Measurements from ENCODE around the gene IGF1.

Gene IGF1

GRCh38 chr12:102480406-102480805 lies at the start of gene IGF1:
Gene IGF1 (minus strand): TSS chr12:102480563. CDS start chr12:102480381, 182 bp downstream.
- no peak for DNase-seq (ENCODE audit: low read depth)

DNA sequence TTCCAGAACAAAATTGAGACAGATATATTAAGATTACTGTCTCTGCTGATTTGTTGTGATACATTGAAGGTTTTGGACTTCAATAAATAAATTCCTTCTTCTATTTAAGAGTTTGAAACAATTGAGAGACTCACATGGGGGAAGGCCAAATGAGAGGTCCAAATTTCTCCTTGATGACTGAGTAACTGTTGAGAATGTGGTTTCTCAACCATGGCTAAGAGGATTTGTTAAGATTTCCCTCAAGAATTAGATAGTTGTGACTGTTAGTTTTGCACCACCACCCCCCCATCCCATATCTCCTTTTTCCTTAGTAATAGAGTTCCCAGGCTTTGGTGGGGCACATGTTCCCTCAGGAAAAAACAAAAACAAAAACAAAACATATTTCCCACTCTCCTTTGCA lies 47.7 kb upstream of the IGF1 start:
- no peak for DNase-seq (ENCODE audit: low read depth)

DNA sequence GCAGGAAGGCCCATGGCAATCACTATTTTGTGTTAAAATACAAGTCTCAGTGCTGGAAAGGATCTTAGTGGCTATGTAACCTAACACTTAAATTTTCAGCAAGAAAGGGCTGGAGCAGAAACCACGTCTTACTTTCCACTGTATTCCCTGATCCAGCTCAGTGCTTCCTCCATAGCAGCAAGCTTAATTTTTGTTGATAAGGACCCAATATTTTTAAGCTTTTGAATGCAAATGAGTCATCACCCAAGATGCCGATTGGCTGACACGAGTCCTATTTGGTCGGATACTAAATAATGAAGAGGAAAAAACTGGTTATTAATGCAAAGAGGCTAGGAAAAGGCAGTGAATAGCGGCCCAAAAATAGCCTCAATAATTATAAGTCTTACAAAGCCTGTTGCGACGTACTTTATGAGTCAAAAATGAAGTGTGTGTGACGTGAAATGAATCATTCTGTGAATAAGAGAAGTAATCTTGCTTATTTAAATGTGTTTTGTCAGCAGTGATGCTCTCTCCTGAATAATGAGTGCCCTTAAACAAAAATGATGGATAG lies 46.9 kb upstream of the IGF1 start:
- DNase-seq (ENCODE audit: low read depth): no peak

DNA sequence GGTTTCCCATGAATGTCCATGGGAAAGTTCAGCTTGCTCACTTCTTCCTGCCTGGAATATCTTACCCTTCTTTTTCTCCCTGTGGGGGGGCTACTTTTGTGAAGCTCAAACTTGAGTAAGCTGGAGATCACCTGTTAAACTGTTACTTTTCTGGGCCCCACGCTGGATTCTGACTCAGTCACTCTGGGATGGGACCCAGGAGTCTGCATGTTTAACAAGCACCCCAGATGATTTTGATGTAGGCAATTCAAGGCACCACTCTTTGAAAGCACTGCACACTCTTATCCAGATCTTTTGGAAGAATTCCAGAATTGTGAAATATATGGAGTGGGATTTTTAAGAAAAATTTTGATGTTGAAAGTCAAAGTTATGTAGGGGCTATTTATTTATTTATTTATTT lies 46.3 kb upstream of the IGF1 start:
- DNase-seq (ENCODE audit: low read depth): no peak

- DNase-seq (ENCODE audit: low read depth): no peak
Observed at GRCh38 chr12:102522768-102523167, 42.4 kb upstream of the IGF1 start.

DNA sequence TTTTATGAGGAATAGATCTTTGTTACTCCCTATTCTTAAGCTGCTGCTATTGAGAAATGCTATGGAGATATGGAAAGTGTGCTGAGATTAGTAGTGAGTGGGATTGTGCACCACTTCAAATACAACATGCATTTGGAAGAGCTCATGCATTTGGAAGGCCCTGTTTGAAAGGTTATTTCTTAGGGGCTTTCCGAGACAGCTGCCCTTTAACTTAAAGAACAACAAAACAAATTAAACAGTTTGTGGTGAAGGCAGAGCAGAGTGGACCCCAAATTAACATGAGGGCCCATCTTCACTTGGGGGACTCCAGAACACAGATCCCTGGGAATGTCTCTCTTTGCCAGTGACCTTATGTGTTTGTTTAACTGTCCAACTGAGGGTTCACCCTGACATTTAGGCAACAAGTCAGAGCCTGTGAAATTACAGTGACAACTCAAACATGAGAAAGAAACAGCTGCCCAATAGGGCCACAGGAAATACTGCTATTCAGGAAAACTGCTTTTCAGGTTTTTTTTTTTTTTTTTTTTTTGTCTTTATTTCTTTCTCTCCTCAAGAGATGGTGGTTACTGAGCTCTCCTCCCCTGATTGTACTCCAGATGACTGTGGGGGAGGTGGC lies 41.4 kb upstream of the IGF1 start:
- DNase-seq (ENCODE audit: low read depth): no peak

- DNase-seq (ENCODE audit: low read depth): no peak
Observed at GRCh38 chr12:102518871-102519270, 38.5 kb upstream of the IGF1 start.

GRCh38 chr12:102514696-102515095 lies 34.3 kb upstream of the IGF1 start:
- DNase-seq (ENCODE audit: low read depth): no peak

DNA sequence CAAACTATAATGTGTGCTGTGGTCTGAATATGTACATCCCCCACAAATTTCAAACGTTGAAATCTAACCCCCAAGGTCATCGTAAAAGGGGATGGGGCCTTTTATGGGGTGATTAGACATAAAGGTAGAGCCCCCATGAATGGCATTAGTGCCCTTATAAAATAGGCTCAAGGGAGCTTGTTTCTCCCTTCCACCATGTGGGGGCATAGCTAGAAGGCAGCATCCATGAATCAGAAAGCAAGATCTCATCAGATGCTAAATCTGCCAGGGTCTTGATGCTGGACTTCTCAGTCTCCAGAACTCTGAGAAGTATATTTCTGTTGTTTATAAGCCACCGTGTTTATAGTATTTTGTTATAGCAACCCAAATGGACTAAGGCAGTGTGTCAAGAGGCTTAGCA lies 33.4 kb upstream of the IGF1 start:
- DNase-seq (ENCODE audit: low read depth): no peak

GRCh38 chr12:102513272-102513671 lies 32.9 kb upstream of the IGF1 start:
- DNase-seq (ENCODE audit: low read depth): no peak

DNA sequence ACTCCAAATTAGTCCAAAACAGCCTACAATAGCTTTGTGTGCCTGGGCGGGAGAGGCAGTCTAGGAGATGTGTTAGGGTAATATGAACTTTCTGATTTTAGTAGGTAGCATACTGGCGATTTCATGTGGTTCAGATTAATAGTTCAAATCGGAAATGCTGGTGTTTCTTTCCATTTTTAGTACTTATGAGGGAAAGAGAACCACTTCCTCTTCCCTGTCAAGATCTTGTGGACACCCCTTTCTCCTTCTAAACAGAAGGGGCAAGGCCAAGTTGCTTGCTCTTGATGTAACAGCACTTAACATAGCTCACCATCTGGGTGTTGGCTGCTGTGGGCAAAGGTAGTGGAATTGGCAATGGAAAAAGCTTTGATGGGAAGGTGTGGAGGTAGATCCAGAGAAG lies 32.2 kb upstream of the IGF1 start:
- DNase-seq (ENCODE audit: low read depth): no peak

DNA sequence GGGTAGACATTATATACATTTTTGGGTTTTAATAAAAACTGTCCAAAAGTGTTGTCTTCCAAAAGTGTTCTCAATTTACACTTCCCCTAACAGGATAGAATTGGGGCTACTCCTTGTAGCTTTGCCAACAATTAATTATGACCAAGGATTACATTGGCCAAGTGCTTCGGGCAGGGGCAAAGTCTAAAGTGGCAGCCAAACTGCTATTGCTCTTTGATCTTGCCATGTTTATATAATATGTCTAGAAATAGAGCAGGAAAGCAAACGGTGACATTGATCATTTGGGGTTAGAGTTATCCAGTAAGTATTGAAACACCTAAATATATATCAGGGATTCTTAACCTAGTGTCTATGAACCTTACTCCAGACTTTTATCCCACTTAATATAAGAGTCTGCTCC lies 31.2 kb upstream of the IGF1 start:
- no peak for DNase-seq (ENCODE audit: low read depth)

GRCh38 chr12:102510463-102510862 lies 30.1 kb upstream of the IGF1 start:
- no peak for DNase-seq (ENCODE audit: low read depth)

GRCh38 chr12:102510031-102510430 lies 29.7 kb upstream of the IGF1 start:
- DNase-seq (ENCODE audit: low read depth): no peak

- no peak for DNase-seq (ENCODE audit: low read depth)
Observed at GRCh38 chr12:102509123-102509626, 28.8 kb upstream of the IGF1 start.

GRCh38 chr12:102508052-102508451 lies 27.7 kb upstream of the IGF1 start:
- DNase-seq (ENCODE audit: low read depth): no peak

GRCh38 chr12:102507301-102507700 lies 26.9 kb upstream of the IGF1 start:
- no peak for DNase-seq (ENCODE audit: low read depth)

- no peak for DNase-seq (ENCODE audit: low read depth)
Observed at GRCh38 chr12:102504871-102505270, 24.5 kb upstream of the IGF1 start.

DNA sequence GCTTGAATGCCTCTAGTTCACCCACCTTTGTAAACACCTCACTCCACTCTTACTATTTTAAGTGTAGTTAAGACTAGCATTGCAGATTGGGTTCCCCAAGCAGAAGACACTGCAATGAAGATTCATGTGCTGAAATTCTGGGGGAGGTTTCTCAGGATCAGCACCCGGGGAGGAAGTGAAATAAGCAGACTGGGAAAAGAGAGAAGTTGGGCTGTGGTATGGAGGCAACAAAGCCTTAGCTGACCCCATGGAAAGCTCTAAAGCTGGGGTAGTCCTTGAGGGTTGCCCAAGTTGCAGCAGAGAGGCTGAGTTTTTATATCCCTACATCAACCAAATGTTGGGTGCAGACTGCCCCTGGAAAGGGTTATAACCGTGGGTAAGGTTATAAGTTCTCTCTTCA lies 23.9 kb upstream of the IGF1 start:
- DNase-seq (ENCODE audit: low read depth): no peak

DNA sequence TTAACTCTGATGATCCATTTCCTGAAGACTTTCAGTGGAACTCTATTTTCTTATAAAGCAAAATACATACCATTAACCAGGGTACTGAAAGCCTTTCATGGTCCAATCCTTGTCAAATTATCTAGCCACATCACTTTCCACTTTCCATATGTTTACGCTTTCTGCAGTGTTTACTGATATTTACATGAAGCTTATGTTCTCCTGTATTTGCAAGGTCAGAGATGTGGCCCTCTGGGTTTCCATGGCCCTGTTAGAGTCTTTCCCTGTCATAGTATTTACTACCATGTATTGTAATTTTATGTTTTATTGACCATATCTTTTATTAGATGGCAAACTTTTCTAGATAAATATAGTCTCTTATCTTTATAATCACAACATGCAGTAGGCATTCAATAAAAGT lies 23.5 kb upstream of the IGF1 start:
- no peak for DNase-seq (ENCODE audit: low read depth)

DNA sequence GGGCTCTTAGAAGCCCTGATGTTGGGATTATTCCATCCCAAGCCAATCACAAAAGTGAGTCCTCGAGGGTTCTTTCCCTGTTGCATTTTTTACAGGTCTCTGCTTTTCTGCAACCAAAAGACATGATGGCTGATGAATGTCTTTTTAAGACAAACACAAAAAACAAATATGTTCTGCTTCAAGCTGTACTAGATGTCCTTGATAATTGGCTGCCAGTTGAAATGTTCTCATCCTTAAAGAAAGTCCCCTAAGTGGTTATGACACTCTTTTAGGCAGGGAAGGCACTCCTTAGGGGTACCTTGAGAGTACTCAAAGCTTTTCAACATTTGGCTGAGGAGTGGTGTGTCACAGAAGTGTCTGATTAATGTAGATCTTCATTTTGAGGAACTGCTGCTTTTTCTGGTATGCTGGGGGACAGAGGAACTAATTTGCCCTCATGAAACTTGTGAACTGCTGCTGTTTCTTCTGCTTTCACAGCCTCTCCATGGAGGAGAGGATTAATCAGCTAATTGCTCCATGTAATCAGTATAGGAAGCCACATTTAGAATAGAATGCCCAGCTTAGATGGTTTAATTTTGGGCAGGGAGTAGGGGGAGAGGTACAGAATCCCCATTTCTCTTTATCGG lies 22.8 kb upstream of the IGF1 start:
- no peak for DNase-seq (ENCODE audit: low read depth)

DNA sequence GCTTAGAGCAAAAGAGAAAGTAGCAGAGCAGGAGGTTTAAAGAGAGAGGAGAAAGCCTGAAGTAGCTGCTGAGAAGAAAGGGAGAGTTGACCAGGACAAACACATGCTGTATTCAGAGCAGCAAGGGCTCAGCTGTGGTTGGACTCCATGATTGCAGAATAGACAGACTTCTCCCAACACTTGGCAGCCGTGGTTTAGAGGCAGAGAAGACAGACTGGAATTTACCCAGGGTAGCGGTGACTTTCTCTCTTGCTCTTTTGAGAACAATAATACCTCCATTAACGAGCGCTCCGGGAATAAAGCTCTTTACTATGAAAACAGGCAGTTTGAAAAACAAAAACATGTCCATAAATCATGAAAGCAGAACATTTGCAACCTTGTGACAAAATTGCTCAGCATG lies 21.4 kb upstream of the IGF1 start:
- no peak for DNase-seq (ENCODE audit: low read depth)

- DNase-seq (ENCODE audit: low read depth): no peak
Observed at GRCh38 chr12:102498471-102498870, 18.1 kb upstream of the IGF1 start.

DNA sequence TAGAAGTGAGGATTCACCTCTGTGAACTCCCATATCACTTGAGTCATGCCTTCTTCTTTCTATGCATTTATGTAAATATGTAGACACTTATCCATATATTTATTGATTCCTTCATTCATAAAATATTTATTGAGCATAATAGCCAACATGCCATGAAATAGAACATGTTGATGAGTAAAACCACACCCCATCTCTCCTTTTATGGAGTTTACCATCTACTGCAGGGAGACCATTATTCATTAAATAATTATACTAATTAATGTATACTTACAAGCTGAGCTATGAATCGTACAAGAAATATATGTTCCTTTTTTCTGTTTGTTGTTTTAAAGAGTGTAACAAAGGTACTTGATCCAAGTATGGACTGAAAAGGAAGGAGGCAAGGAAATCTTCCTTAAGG lies 17.4 kb upstream of the IGF1 start:
- no peak for DNase-seq (ENCODE audit: low read depth)

All from fibroblast of the conjunctiva (primary cell).